Thyroid gland (tissue), 4 donors: ENCODE results near the gene LUC7L.
"Not testable (repeated sequence)": the region's sequence is repeated elsewhere in the genome, so short reads cannot be mapped to it uniquely, and the experiment has no call there.

ENCODE experiments used
- POLR2A ChIP-seq, 2 donors: fragments of 450-650 bp; IDR thresholded peaks; one replicate each; pipeline ENCODE4 v1.6.1; 2017; ENCODE audit warnings: antibody characterized with exemption in 2 of 2, mild to moderate bottlenecking in 2 of 2, moderate library complexity in 1 of 2
- TF ChIP-seq, protein P1 (sequence below), 6 experiments: fragments of 200-600 bp in 3 of 6; fragments of 450-650 bp in 3 of 6; sonication (generic) in 3 of 6; IDR thresholded peaks; one replicate each; pipeline ENCODE4 v1.5.1; 2016 to 2019; ENCODE audit warnings: antibody characterized with exemption in 6 of 6, mild to moderate bottlenecking in 2 of 6, inconsistent platforms in 1 of 6, moderate library complexity in 1 of 6

DNA sequence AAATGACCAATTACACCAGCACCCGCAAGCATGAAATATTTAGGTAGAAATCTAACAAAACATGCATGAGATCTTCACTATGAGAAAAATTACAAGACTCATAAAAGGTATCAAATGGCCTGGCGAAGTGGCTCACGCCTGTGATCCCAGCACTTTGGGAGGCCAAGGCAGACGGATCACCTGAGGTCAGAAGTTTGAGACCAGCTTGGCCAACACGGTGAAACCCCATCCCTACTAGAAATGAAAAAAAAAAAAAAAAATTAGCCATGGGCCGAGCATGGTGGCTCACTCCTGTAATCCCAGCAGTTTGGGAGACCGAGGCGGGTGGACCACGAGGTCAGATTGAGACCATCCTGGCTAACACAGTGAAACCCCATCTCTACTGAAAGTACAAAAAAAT lies 25.2 kb downstream of the LUC7L start:
- TF ChIP-seq, protein P1, sequence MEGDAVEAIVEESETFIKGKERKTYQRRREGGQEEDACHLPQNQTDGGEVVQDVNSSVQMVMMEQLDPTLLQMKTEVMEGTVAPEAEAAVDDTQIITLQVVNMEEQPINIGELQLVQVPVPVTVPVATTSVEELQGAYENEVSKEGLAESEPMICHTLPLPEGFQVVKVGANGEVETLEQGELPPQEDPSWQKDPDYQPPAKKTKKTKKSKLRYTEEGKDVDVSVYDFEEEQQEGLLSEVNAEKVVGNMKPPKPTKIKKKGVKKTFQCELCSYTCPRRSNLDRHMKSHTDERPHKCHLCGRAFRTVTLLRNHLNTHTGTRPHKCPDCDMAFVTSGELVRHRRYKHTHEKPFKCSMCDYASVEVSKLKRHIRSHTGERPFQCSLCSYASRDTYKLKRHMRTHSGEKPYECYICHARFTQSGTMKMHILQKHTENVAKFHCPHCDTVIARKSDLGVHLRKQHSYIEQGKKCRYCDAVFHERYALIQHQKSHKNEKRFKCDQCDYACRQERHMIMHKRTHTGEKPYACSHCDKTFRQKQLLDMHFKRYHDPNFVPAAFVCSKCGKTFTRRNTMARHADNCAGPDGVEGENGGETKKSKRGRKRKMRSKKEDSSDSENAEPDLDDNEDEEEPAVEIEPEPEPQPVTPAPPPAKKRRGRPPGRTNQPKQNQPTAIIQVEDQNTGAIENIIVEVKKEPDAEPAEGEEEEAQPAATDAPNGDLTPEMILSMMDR (IDR thresholded peaks at IDR 0.05): not testable (repeated sequence)
- TF ChIP-seq POLR2A (IDR thresholded peaks at IDR 0.05): not testable (repeated sequence)
